NCI-H1930 (cell line): Measurements from ENCODE around the gene SLC25A30.
A peak's percentile ranks its signal among the peaks of the same experiment; 100 is the strongest.

Experiments
- DNase-seq, 2 experiments: peaks; one replicate each; lab custom pipeline; 2025; lab: John Stamatoyannopoulos, UW

SLC25A30 gene

GRCh38 chr13:45417790-45418534 is at the start of gene SLC25A30:
SLC25A30 (minus strand) TSS chr13:45418373; CDS start chr13:45411425, 6,948 bp downstream.
- DNase-seq, result peak; percentile 79 to 85

GRCh38 chr13:45466359-45466758 is 48.2 kb upstream of the SLC25A30 start:
- DNase-seq, result no peak

GRCh38 chr13:45464687-45465453 is 46.7 kb upstream of the SLC25A30 start, which contains the start of gene COG3:
COG3 (plus strand) TSS chr13:45464939; CDS start chr13:45465037, 98 bp downstream.
- DNase-seq, result peak; percentile 94 to 97

GRCh38 chr13:45464141-45464686 is 46.0 kb upstream of the SLC25A30 start:
- no peak for DNase-seq

- no peak for DNase-seq
Measured at GRCh38 chr13:45456196-45456972, 38.2 kb upstream of the SLC25A30 start.

GRCh38 chr13:45454204-45454603 is 36.0 kb upstream of the SLC25A30 start:
- no peak for DNase-seq

- DNase-seq, result no peak
Measured at GRCh38 chr13:45451282-45451681, 33.1 kb upstream of the SLC25A30 start.

GRCh38 chr13:45448965-45449559 is 30.9 kb upstream of the SLC25A30 start:
- DNase-seq, result no peak

GRCh38 chr13:45447050-45447661 is 29.0 kb upstream of the SLC25A30 start:
- no peak for DNase-seq

GRCh38 chr13:45446181-45446580 is 28.0 kb upstream of the SLC25A30 start:
- no peak for DNase-seq

GRCh38 chr13:45445053-45445452 is 26.9 kb upstream of the SLC25A30 start:
- DNase-seq, result no peak

GRCh38 chr13:45441633-45442032 is 23.5 kb upstream of the SLC25A30 start:
- no peak for DNase-seq

- DNase-seq, result no peak
Measured at GRCh38 chr13:45439781-45440462, 21.7 kb upstream of the SLC25A30 start.

- no peak for DNase-seq
Measured at GRCh38 chr13:45439008-45439407, 20.8 kb upstream of the SLC25A30 start.

- DNase-seq, result no peak
Measured at GRCh38 chr13:45437947-45438346, 19.8 kb upstream of the SLC25A30 start.

GRCh38 chr13:45436953-45437352 is 18.8 kb upstream of the SLC25A30 start:
- DNase-seq, result no peak

GRCh38 chr13:45436332-45436731 is 18.2 kb upstream of the SLC25A30 start:
- no peak for DNase-seq

GRCh38 chr13:45434556-45435371 is 16.6 kb upstream of the SLC25A30 start:
- no peak for DNase-seq

GRCh38 chr13:45433381-45433790 is 15.2 kb upstream of the SLC25A30 start:
- DNase-seq, result no peak
